Ascending aorta (tissue), 2 donors: ENCODE results near the gene WDR64. TPM values are rescaled to one million over a fixed set of nuclear protein-coding genes. Genes with fewer than 3 reads are reported as not detected.

Experiments
- DNase-seq, 2 donors: peaks; one replicate each; pipeline ENCODE4 v3.0.0-alpha.2; 2019; ENCODE audit warnings: low spot score in 2 of 2
- H3K27ac ChIP-seq, 2 donors: fragments of 200-600 bp; sonication (generic); one replicate each; pipeline ENCODE4 v1.5.1; 2016 to 2017; ENCODE audit warnings: mild to moderate bottlenecking in 1 of 2
- H3K27me3 ChIP-seq: fragments of 200-600 bp; sonication (generic); one replicate; pipeline ENCODE4 v1.5.1; 2017
- H3K36me3 ChIP-seq, 2 donors: fragments of 200-600 bp; sonication (generic); one replicate each; pipeline ENCODE4 v1.5.1; 2016
- H3K4me1 ChIP-seq, 2 donors: fragments of 200-600 bp; sonication (generic); one replicate each; pipeline ENCODE4 v1.5.1; 2016 to 2017; ENCODE audit warnings: mild to moderate bottlenecking in 1 of 2
- H3K4me3 ChIP-seq, 2 donors: fragments of 200-600 bp; sonication (generic); one replicate each; pipeline ENCODE4 v1.5.1; 2016 to 2017; ENCODE audit warnings: mild to moderate bottlenecking in 1 of 2
- H3K9me3 ChIP-seq, 2 donors: fragments of 200-600 bp; sonication (generic); one replicate each; pipeline ENCODE4 v1.5.1; 2016
- intact Hi-C: fragments of 100-400 bp; cut with DNase I; formaldehyde crosslinking; loops from one replicate; pipeline ENCODE4 v1.15.1; 2023
- total RNA-seq: library from RNA; depleted of rRNA; stranded (reverse); fragments of >200 nt; gene quantifications from one replicate; pipeline ENCODE4 v1.1.0, GENCODE V29; 2016
- TF ChIP-seq, protein P1 (sequence below), 3 experiments: fragments of 200-600 bp in 2 of 3; fragments of 450-650 bp in 1 of 3; sonication (generic) in 2 of 3; IDR thresholded peaks; one replicate each; pipeline ENCODE4 v1.5.1; 2016 to 2019; ENCODE audit warnings: antibody characterized with exemption in 3 of 3, mild to moderate bottlenecking in 1 of 3, moderate library complexity in 1 of 3

Gene WDR64
- total RNA-seq, 1 donor from 2014 or later = not detected

DNA sequence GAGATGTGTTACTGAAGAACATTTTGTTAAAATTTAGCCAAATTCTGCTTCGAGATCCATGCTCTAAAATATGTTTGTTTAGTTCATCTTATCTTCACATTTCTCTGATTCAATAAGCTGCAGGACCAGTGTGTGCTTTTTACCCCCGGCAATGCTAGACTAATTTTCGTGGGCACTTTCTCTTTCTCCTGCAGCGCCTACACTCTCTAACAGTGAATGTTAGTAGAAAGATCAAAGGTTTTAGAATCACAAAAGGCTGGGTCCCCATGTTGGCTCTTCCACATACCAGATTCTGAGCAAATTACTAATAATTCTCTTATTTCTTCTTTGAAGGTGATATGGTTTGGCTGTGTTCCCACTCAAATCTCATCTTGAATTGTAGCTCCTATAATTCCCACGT lies 20.4 kb upstream of the WDR64 start:
- Histone ChIP-seq H3K4me1 (no peaks in the 10 kb centered on the region), H3K36me3 (peaks cover 0 to 7% of the 10 kb centered on the region in 2 donors), H3K9me3 (no peaks in the 10 kb centered on the region), H3K4me3 (no peak overlapping the region), H3K27me3 (no peaks in the 10 kb centered on the region), H3K27ac (no peak overlapping the region)
- TF ChIP-seq, protein P1, sequence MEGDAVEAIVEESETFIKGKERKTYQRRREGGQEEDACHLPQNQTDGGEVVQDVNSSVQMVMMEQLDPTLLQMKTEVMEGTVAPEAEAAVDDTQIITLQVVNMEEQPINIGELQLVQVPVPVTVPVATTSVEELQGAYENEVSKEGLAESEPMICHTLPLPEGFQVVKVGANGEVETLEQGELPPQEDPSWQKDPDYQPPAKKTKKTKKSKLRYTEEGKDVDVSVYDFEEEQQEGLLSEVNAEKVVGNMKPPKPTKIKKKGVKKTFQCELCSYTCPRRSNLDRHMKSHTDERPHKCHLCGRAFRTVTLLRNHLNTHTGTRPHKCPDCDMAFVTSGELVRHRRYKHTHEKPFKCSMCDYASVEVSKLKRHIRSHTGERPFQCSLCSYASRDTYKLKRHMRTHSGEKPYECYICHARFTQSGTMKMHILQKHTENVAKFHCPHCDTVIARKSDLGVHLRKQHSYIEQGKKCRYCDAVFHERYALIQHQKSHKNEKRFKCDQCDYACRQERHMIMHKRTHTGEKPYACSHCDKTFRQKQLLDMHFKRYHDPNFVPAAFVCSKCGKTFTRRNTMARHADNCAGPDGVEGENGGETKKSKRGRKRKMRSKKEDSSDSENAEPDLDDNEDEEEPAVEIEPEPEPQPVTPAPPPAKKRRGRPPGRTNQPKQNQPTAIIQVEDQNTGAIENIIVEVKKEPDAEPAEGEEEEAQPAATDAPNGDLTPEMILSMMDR (IDR thresholded peaks at IDR 0.05) = no peak
- no peak for DNase-seq
- intact Hi-C loops = no loop called here

GRCh38 chr1:241632987-241633386 lies 19.1 kb upstream of the WDR64 start:
- intact Hi-C loops = no loop called here
- H3K27ac ChIP-seq = no peak overlapping the region
- H3K4me1 ChIP-seq = peaks cover 0 to 4% of the 10 kb centered on the region in 2 donors
- TF ChIP-seq, protein P1 (IDR thresholded peaks at IDR 0.05) = no peak
- H3K4me3 ChIP-seq = no peak overlapping the region
- peaks cover 0 to 7% of the 10 kb centered on the region in 2 donors for H3K36me3 ChIP-seq
- DNase-seq = no peak
- H3K9me3 ChIP-seq = no peaks in the 10 kb centered on the region
- H3K27me3 ChIP-seq = no peaks in the 10 kb centered on the region

GRCh38 chr1:241635556-241636152 lies 16.4 kb upstream of the WDR64 start:
- H3K9me3 ChIP-seq = no peaks in the 10 kb centered on the region
- peaks cover 0 to 9% of the 10 kb centered on the region in 2 donors for H3K4me1 ChIP-seq
- intact Hi-C loops = no loop called here
- H3K27me3 ChIP-seq = no peaks in the 10 kb centered on the region
- no peak overlapping the region for H3K27ac ChIP-seq
- no peak for DNase-seq
- no peak overlapping the region for H3K4me3 ChIP-seq
- TF ChIP-seq, protein P1 (IDR thresholded peaks at IDR 0.05) = no peak
- H3K36me3 ChIP-seq = peaks cover 0 to 7% of the 10 kb centered on the region in 2 donors

- intact Hi-C loops = no loop called here
- H3K36me3 ChIP-seq = peaks cover 0 to 7% of the 10 kb centered on the region in 2 donors
- no peaks in the 10 kb centered on the region for H3K9me3 ChIP-seq
- H3K27ac ChIP-seq = no peak overlapping the region
- TF ChIP-seq, protein P1 (IDR thresholded peaks at IDR 0.05) = no peak
- DNase-seq = no peak
- H3K27me3 ChIP-seq = no peaks in the 10 kb centered on the region
- H3K4me1 ChIP-seq = peaks cover 0 to 9% of the 10 kb centered on the region in 2 donors
- H3K4me3 ChIP-seq = no peak overlapping the region
These were observed 15.8 kb upstream of the WDR64 start for GRCh38 chr1:241636291-241636690.

DNA sequence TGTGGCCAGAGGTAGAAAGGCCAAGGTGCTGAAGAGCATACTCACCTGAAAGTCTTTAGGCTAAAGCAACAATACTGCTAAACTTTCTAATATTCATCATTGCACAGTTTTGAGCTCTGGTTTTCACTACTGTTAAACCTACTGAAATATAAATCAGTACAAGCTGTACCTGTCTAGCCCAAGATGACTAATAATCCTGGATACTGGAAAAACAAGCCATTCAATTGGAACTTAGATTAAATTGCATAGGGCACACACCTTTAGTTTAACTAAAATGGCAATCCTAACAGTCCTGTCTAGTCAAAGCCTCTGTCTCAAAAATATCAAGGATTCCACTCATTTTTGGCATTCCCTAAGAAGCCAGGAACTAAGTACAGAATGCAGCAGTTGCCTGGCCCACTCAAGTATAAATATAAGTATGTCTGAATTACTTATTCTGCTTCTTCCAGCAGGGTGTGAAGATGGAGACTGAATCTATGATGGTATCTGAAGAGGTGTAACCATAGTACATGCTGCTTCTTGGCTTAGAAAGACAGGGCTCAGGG lies 15.0 kb upstream of the WDR64 start:
- Histone ChIP-seq H3K4me1 (peaks cover 0 to 9% of the 10 kb centered on the region in 2 donors), H3K36me3 (peaks cover 0 to 7% of the 10 kb centered on the region in 2 donors), H3K9me3 (no peaks in the 10 kb centered on the region), H3K27me3 (no peaks in the 10 kb centered on the region), H3K4me3 (no peak overlapping the region), H3K27ac (no peak overlapping the region)
- TF ChIP-seq, protein P1 (IDR thresholded peaks at IDR 0.05) = no peak
- intact Hi-C loops = no loop called here
- no peak for DNase-seq
